Adrenal gland (tissue), 5 donors: ENCODE measurements around the gene TOR3A.

ENCODE experiments used
- POLR2A ChIP-seq, 2 donors: fragments of 450-650 bp; IDR thresholded peaks; one replicate each; pipeline ENCODE4 v1.6.1; 2017; ENCODE audit warnings: antibody characterized with exemption in 2 of 2, mild to moderate bottlenecking in 2 of 2, moderate library complexity in 1 of 2
- TF ChIP-seq, protein P1 (sequence below), 6 experiments: fragments of 450-650 bp in 4 of 6; fragments of 200-600 bp in 2 of 6; sonication (generic) in 1 of 6; IDR thresholded peaks; 1 replicate in 5 of 6; 2 replicates in 1 of 6; pipeline versions ENCODE4 v1.5.1 to v1.8.0; 2016 to 2021; ENCODE audit warnings: antibody characterized with exemption in 6 of 6, mild to moderate bottlenecking in 2 of 6, moderate library complexity in 1 of 6
- donor health status: DM: no; HTN: no; CAD: no.

DNA sequence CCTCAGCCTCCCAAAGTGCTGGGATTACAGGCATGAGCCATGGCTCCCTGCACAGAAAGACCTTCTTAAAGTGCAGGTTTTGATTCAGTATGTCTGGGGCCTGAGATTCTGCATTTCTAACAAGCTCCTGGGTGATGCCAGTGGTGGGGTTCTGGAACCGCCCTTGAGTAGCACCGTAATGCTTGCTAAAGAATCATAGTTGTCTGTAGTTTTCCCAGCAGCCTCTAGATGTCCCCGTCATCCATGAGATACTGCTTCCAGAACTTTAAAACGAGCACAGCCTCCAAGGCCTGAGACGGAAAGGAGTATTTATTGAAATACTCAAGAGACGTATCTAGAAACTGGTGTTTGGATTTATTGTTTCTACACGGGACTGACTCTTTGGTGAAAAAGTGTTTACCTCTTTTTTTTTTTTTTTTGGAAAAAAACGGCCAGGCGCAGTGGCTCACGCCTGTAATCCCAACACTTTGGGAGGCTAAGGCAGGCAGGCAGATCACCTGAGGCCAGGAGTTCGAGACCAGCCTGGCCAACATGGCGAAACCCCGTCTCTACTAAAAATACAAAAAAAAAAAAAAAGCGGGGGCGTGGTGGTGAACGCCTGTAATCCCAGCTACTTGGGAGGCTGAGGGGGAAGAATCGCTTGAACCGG, 2.6 kb upstream of the TOR3A start:
- TF ChIP-seq, protein P1, sequence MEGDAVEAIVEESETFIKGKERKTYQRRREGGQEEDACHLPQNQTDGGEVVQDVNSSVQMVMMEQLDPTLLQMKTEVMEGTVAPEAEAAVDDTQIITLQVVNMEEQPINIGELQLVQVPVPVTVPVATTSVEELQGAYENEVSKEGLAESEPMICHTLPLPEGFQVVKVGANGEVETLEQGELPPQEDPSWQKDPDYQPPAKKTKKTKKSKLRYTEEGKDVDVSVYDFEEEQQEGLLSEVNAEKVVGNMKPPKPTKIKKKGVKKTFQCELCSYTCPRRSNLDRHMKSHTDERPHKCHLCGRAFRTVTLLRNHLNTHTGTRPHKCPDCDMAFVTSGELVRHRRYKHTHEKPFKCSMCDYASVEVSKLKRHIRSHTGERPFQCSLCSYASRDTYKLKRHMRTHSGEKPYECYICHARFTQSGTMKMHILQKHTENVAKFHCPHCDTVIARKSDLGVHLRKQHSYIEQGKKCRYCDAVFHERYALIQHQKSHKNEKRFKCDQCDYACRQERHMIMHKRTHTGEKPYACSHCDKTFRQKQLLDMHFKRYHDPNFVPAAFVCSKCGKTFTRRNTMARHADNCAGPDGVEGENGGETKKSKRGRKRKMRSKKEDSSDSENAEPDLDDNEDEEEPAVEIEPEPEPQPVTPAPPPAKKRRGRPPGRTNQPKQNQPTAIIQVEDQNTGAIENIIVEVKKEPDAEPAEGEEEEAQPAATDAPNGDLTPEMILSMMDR (IDR thresholded peaks at IDR 0.05), result peak; percentile 37 to 82 (median 73)
- no peak for TF ChIP-seq POLR2A (IDR thresholded peaks at IDR 0.05)
